HepG2 (cell line): ENCODE measurements around the gene SLC22A23. TPM values are rescaled to one million over a fixed set of nuclear protein-coding genes. Genes with fewer than 3 reads are reported as not detected.
A peak's percentile ranks its signal among the peaks of the same experiment; 100 is the strongest.

Experiments
- BHLHE40 ChIP-seq: IDR thresholded peaks from 2 replicates; pipeline ENCODE4 v1.6.1; 2011; ENCODE audit warnings: low read length, improper control_type of control experiment
- DBP ChIP-seq: sonication (generic); formaldehyde crosslinking; IDR thresholded peaks from 2 replicates; pipeline ENCODE4 v1.4.0; 2020; ENCODE audit warnings: missing genetic modification reagents; ENCODE audit errors: not compliant biosample characterization
- ELF3 ChIP-seq: IDR thresholded peaks from 2 replicates; pipeline ENCODE4 v1.6.1; 2016; ENCODE audit warnings: missing genetic modification reagents, missing compliant biosample characterization
- ELF4 ChIP-seq: sonication (generic); formaldehyde crosslinking; IDR thresholded peaks from 2 replicates; pipeline ENCODE4 v1.5.0; 2020; ENCODE audit warnings: missing genetic modification reagents, mild to moderate bottlenecking, moderate library complexity, borderline replicate concordance
- ETV6 ChIP-seq: sonication (generic); formaldehyde crosslinking; conservative IDR thresholded peaks from 2 replicates; pipeline ENCODE4 v1.4.0; 2020; ENCODE audit warnings: missing genetic modification reagents
- FOXP1 ChIP-seq, 2 experiments: fragments of 450-650 bp in 1 of 2; IDR thresholded peaks; 2 replicates each; pipeline ENCODE4 v1.6.1; 2017 to 2018; ENCODE audit warnings: antibody characterized with exemption in 1 of 2
- HES4 ChIP-seq: sonication (generic); formaldehyde crosslinking; IDR thresholded peaks from 2 replicates; pipeline ENCODE4 v1.9.0; 2021; ENCODE audit warnings: mild to moderate bottlenecking, missing genetic modification reagents, borderline replicate concordance
- MAX ChIP-seq: IDR thresholded peaks from 2 replicates; pipeline ENCODE4 v1.6.1; 2012; ENCODE audit warnings: inconsistent platforms
- NFRKB ChIP-seq: fragments of 450-650 bp; IDR thresholded peaks from 2 replicates; pipeline ENCODE4 v1.6.1; 2017
- SALL2 ChIP-seq: sonication (generic); formaldehyde crosslinking; IDR thresholded peaks from 2 replicates; pipeline ENCODE4 v1.8.1; 2023; ENCODE audit warnings: mild to moderate bottlenecking, missing genetic modification reagents, inconsistent platforms
- SETDB1 ChIP-seq: sonication (generic); formaldehyde crosslinking; IDR thresholded peaks from 2 replicates; pipeline ENCODE4 v1.5.1; 2020; ENCODE audit warnings: missing genetic modification reagents, mild to moderate bottlenecking, borderline replicate concordance
- ZFY ChIP-seq: sonication (generic); formaldehyde crosslinking; IDR thresholded peaks from 2 replicates; pipeline ENCODE4 v1.4.0; 2020; ENCODE audit warnings: missing genetic modification reagents
- ZNF296 ChIP-seq: sonication (generic); formaldehyde crosslinking; conservative IDR thresholded peaks from 2 replicates; pipeline ENCODE4 v1.5.0; 2020; ENCODE audit warnings: mild to moderate bottlenecking, missing genetic modification reagents
- ZNF367 ChIP-seq: sonication (generic); formaldehyde crosslinking; IDR thresholded peaks from 2 replicates; pipeline ENCODE4 v1.4.0; 2020; ENCODE audit warnings: missing genetic modification reagents, borderline replicate concordance
- ZNF382 ChIP-seq: sonication (generic); formaldehyde crosslinking; IDR thresholded peaks from 2 replicates; pipeline ENCODE4 v1.5.0; 2020; ENCODE audit warnings: missing genetic modification reagents, mild to moderate bottlenecking, borderline replicate concordance
- ZNF800 ChIP-seq: sonication (generic); formaldehyde crosslinking; IDR thresholded peaks from 2 replicates; pipeline ENCODE4 v1.4.0; 2020; ENCODE audit warnings: missing genetic modification reagents
- polyA plus RNA-seq, 8 experiments: library from polyadenylated mRNA; depleted of rRNA in 3 of 8; stranded (reverse) in 7 of 8; unstranded in 1 of 8; fragments of >200 nt; fragmentation: Illumina TruSeq in 4 of 8; extraction: Trizol in 4 of 8; gene quantifications; 2 replicates each; pipeline versions ENCODE4 v1.2.1 to v1.2.3, GENCODE V29; 2011 to 2016; ENCODE audit warnings: low read depth in 4 of 8, missing spikeins in 1 of 8, mixed read lengths in 1 of 8; ENCODE audit not compliant: insufficient read depth in 1 of 8
- total RNA-seq, 5 experiments: library from RNA; depleted of rRNA; stranded (reverse); fragments of >200 nt; fragmentation: Illumina TruSeq; extraction: Trizol; gene quantifications; 2 replicates each; pipeline ENCODE4 v1.2.3, GENCODE V29; 2016; ENCODE audit warnings: low read depth in 1 of 5
- TF ChIP-seq, protein P1 (sequence below): sonication (generic); formaldehyde crosslinking; IDR thresholded peaks from 2 replicates; pipeline ENCODE4 v1.4.0; 2020; ENCODE audit warnings: missing genetic modification reagents
- TF ChIP-seq, protein P2 (sequence below): sonication (generic); formaldehyde crosslinking; IDR thresholded peaks from 2 replicates; pipeline ENCODE4 v1.4.0; 2020; ENCODE audit warnings: missing genetic modification reagents
- TF ChIP-seq, protein P3 (sequence below), 2 experiments: sonication (generic) in 1 of 2; formaldehyde crosslinking in 1 of 2; IDR thresholded peaks; 2 replicates each; pipeline versions ENCODE4 v1.4.0 to v1.6.1; 2018 to 2020; ENCODE audit warnings: missing genetic modification reagents in 2 of 2, borderline replicate concordance in 1 of 2, low read depth in 1 of 2, mild to moderate bottlenecking in 1 of 2, missing biosample characterization in 1 of 2

The SLC22A23 gene
- total and polyA plus RNA-seq, 2 of the 13 experiments (the other 11 are each of a cell fraction or from before 2014, with no cell fraction given) = 11.8 to 17.5 TPM

GRCh38 chr6:3411967-3412778 lies 44.7 kb downstream of the SLC22A23 start (continued):
- no peak for TF ChIP-seq NFRKB
- TF ChIP-seq ZFY (CRISPR knock-in tag) = no peak
- no peak for TF ChIP-seq HES4 (CRISPR knock-in tag)
- peak; percentile 23; the same call in 1 of the 2 replicates for TF ChIP-seq MAX
- peak; percentile 51; the same call in 1 of the 2 replicates for TF ChIP-seq ELF3 (CRISPR knock-in tag)
- TF ChIP-seq, protein P1, sequence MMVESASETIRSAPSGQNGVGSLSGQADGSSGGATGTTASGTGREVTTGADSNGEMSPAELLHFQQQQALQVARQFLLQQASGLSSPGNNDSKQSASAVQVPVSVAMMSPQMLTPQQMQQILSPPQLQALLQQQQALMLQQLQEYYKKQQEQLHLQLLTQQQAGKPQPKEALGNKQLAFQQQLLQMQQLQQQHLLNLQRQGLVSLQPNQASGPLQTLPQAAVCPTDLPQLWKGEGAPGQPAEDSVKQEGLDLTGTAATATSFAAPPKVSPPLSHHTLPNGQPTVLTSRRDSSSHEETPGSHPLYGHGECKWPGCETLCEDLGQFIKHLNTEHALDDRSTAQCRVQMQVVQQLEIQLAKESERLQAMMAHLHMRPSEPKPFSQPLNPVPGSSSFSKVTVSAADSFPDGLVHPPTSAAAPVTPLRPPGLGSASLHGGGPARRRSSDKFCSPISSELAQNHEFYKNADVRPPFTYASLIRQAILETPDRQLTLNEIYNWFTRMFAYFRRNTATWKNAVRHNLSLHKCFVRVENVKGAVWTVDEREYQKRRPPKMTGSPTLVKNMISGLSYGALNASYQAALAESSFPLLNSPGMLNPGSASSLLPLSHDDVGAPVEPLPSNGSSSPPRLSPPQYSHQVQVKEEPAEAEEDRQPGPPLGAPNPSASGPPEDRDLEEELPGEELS = peak; percentile 68
- TF ChIP-seq ELF4 = no peak
- TF ChIP-seq SALL2 = no peak
- no peak for TF ChIP-seq FOXP1 (IDR thresholded peaks at IDR 0.05)
- peak; percentile 29; the same call in 1 of the 2 replicates for TF ChIP-seq FOXP1 (CRISPR knock-in tag; IDR thresholded peaks at IDR 0.05)
- no peak for TF ChIP-seq SETDB1
- TF ChIP-seq ZNF800 (CRISPR knock-in tag) = no peak
- TF ChIP-seq, protein P2, sequence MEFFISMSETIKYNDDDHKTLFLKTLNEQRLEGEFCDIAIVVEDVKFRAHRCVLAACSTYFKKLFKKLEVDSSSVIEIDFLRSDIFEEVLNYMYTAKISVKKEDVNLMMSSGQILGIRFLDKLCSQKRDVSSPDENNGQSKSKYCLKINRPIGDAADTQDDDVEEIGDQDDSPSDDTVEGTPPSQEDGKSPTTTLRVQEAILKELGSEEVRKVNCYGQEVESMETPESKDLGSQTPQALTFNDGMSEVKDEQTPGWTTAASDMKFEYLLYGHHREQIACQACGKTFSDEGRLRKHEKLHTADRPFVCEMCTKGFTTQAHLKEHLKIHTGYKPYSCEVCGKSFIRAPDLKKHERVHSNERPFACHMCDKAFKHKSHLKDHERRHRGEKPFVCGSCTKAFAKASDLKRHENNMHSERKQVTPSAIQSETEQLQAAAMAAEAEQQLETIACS = no peak
- TF ChIP-seq, protein P3, sequence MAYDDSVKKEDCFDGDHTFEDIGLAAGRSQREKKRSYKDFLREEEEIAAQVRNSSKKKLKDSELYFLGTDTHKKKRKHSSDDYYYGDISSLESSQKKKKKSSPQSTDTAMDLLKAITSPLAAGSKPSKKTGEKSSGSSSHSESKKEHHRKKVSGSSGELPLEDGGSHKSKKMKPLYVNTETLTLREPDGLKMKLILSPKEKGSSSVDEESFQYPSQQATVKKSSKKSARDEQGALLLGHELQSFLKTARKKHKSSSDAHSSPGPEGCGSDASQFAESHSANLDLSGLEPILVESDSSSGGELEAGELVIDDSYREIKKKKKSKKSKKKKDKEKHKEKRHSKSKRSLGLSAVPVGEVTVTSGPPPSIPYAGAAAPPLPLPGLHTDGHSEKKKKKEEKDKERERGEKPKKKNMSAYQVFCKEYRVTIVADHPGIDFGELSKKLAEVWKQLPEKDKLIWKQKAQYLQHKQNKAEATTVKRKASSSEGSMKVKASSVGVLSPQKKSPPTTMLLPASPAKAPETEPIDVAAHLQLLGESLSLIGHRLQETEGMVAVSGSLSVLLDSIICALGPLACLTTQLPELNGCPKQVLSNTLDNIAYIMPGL (CRISPR knock-in tag; IDR thresholded peaks at IDR 0.05; ENCODE audit: borderline replicate concordance in 1 of 2, low read depth in 1 of 2) = peak in 1 of 2 experiments; percentile 62; a peak in 1 of 4 replicates
- TF ChIP-seq ETV6 (CRISPR knock-in tag) = no peak
- no peak for TF ChIP-seq ZNF296
- no peak for TF ChIP-seq ZNF367 (CRISPR knock-in tag)
- no peak for TF ChIP-seq ZNF382
- TF ChIP-seq DBP = no peak
- no peak; the same call in 1 of the 2 replicates for TF ChIP-seq BHLHE40
